A549 (cell line): ENCODE measurements around the gene SMAD3. TPM values are rescaled to one million over a fixed set of nuclear protein-coding genes. Genes with fewer than 3 reads are reported as not detected.

Source experiments
- BHLHE40 ChIP-seq: IDR thresholded peaks from 2 replicates; pipeline ENCODE4 v1.6.1; 2012; ENCODE audit warnings: low read depth, low read length, inconsistent platforms
- CBX2 ChIP-seq: fragments of 200-600 bp; sonication (generic); IDR thresholded peaks from 2 replicates; pipeline ENCODE4 v1.6.1; 2016; ENCODE audit warnings: low read depth, mild to moderate bottlenecking, borderline replicate concordance
- CBX8 ChIP-seq: fragments of 200-600 bp; sonication (generic); IDR thresholded peaks from 2 replicates; pipeline ENCODE4 v1.6.1; 2016
- CEBPB ChIP-seq, 2 experiments: fragments of >200 bp in 1 of 2; sonication (Bioruptor Twin) in 1 of 2; formaldehyde crosslinking in 1 of 2; IDR thresholded peaks; 2 replicates each; pipeline ENCODE4 v1.6.1; 2012 to 2016
- CHD2 ChIP-seq: fragments of 150-350 bp; IDR thresholded peaks from 2 replicates; pipeline ENCODE4 v1.6.1; 2014; ENCODE audit warnings: low read length; ENCODE audit not compliant: partially characterized antibody
- CHD4 ChIP-seq: fragments of 200-600 bp; sonication (generic); IDR thresholded peaks from 2 replicates; pipeline ENCODE4 v1.6.1; 2016; ENCODE audit warnings: antibody characterized with exemption, mild to moderate bottlenecking, borderline replicate concordance
- CTCF ChIP-seq: fragments of >200 bp; sonication (Bioruptor Twin); formaldehyde crosslinking; IDR thresholded peaks from 3 replicates; pipeline ENCODE4 v1.5.1; 2016
- E2F6 ChIP-seq: IDR thresholded peaks from 2 replicates; pipeline ENCODE4 v1.6.1; 2012; ENCODE audit warnings: low read depth, borderline replicate concordance
- EHMT2 ChIP-seq: fragments of 200-600 bp; sonication (generic); IDR thresholded peaks from 2 replicates; pipeline ENCODE4 v1.6.1; 2016; ENCODE audit warnings: antibody characterized with exemption, low read depth, mild to moderate bottlenecking, moderate library complexity
- FOSL2 ChIP-seq, 2 experiments: fragments of 450-650 bp in 1 of 2; fragments of >200 bp in 1 of 2; sonication (Bioruptor Twin) in 1 of 2; formaldehyde crosslinking; IDR thresholded peaks; 2 replicates each; pipeline versions ENCODE4 v1.5.0 to v1.6.1; 2016 to 2020; ENCODE audit warnings: mild to moderate bottlenecking in 1 of 2, moderate library complexity in 1 of 2
- FOXS1 ChIP-seq: fragments of 250-450 bp; sonication (Bioruptor Pico); IDR thresholded peaks from 2 replicates; pipeline ENCODE4 v1.5.0; 2020; ENCODE audit warnings: mild to moderate bottlenecking, moderate library complexity
- HDAC2 ChIP-seq: fragments of 200-600 bp; sonication (generic); IDR thresholded peaks from 2 replicates; pipeline ENCODE4 v1.6.1; 2016
- HOXA7 ChIP-seq: fragments of 250-450 bp; sonication (Bioruptor Pico); IDR thresholded peaks from 2 replicates; pipeline ENCODE4 v1.5.0; 2020; ENCODE audit warnings: mild to moderate bottlenecking, moderate library complexity
- HOXB13 ChIP-seq: fragments of 250-450 bp; sonication (Bioruptor Pico); IDR thresholded peaks from 2 replicates; pipeline ENCODE4 v1.5.0; 2020; ENCODE audit warnings: low read depth, mild to moderate bottlenecking, moderate library complexity
- HOXB5 ChIP-seq: fragments of 250-450 bp; sonication (Bioruptor Pico); IDR thresholded peaks from 2 replicates; pipeline ENCODE4 v1.5.0; 2020; ENCODE audit warnings: mild to moderate bottlenecking, moderate library complexity
- JUN ChIP-seq, 2 experiments: fragments of >200 bp; sonication (Bioruptor Twin); formaldehyde crosslinking; IDR thresholded peaks; 2 replicates in 1 of 2; 3 replicates in 1 of 2; pipeline ENCODE4 v1.6.1; 2016 to 2017
- JUNB ChIP-seq: fragments of >200 bp; sonication (Bioruptor Twin); formaldehyde crosslinking; IDR thresholded peaks from 2 replicates; pipeline ENCODE4 v1.6.1; 2016
- KDM1A ChIP-seq: fragments of 200-600 bp; sonication (generic); IDR thresholded peaks from 2 replicates; pipeline ENCODE4 v1.6.1; 2016; ENCODE audit warnings: low read depth, mild to moderate bottlenecking
- KDM5A ChIP-seq: fragments of 200-600 bp; sonication (generic); IDR thresholded peaks from 2 replicates; pipeline ENCODE4 v1.6.1; 2016; ENCODE audit warnings: antibody characterized with exemption, mild to moderate bottlenecking
- MAX ChIP-seq: IDR thresholded peaks from 2 replicates; pipeline ENCODE4 v1.6.1; 2012
- MAZ ChIP-seq: fragments of 150-350 bp; IDR thresholded peaks from 2 replicates; pipeline ENCODE4 v1.6.1; 2014; ENCODE audit warnings: antibody characterized with exemption, low read depth, low read length, borderline replicate concordance
- NR3C1 ChIP-seq: fragments of >200 bp; sonication (Bioruptor Twin); formaldehyde crosslinking; IDR thresholded peaks from 3 replicates; pipeline ENCODE4 v1.6.1; 2017
- PBX3 ChIP-seq: IDR thresholded peaks from 2 replicates; pipeline ENCODE4 v1.6.1; 2012
- PHF8 ChIP-seq: fragments of 200-600 bp; sonication (generic); IDR thresholded peaks from 2 replicates; pipeline ENCODE4 v1.6.1; 2016; ENCODE audit warnings: low read depth, mild to moderate bottlenecking, antibody characterized with exemption, moderate library complexity, borderline replicate concordance
- RARB ChIP-seq: fragments of 250-450 bp; sonication (Bioruptor Pico); IDR thresholded peaks from 2 replicates; pipeline ENCODE4 v1.8.0; 2021; ENCODE audit warnings: mild to moderate bottlenecking, moderate library complexity
- RCOR1 ChIP-seq: fragments of 150-350 bp; IDR thresholded peaks from 2 replicates; pipeline ENCODE4 v1.6.1; 2014; ENCODE audit warnings: antibody characterized with exemption, low read length, low read depth
- RFX5 ChIP-seq: fragments of 450-650 bp; IDR thresholded peaks from 2 replicates; pipeline ENCODE4 v1.7.1; 2014; ENCODE audit warnings: antibody characterized with exemption, mild to moderate bottlenecking, moderate library complexity
- RNF2 ChIP-seq: fragments of 200-600 bp; sonication (generic); IDR thresholded peaks from 2 replicates; pipeline ENCODE4 v1.6.1; 2016; ENCODE audit warnings: low read depth, mild to moderate bottlenecking, antibody characterized with exemption, moderate library complexity, borderline replicate concordance
- TFCP2L1 ChIP-seq: fragments of 250-450 bp; sonication (Bioruptor Pico); IDR thresholded peaks from 2 replicates; pipeline ENCODE4 v1.5.0; 2021; ENCODE audit warnings: mild to moderate bottlenecking
- USF2 ChIP-seq: fragments of 450-650 bp; IDR thresholded peaks from 2 replicates; pipeline ENCODE4 v1.6.1; 2014; ENCODE audit warnings: antibody characterized with exemption
- ZNF302 ChIP-seq: fragments of 250-450 bp; sonication (Bioruptor Pico); IDR thresholded peaks from 2 replicates; pipeline ENCODE4 v1.9.0; 2021; ENCODE audit warnings: inconsistent platforms, mild to moderate bottlenecking, moderate library complexity
- polyA plus RNA-seq, 4 experiments: library from polyadenylated mRNA; depleted of rRNA in 3 of 4; stranded (reverse); fragments of >200 nt; fragmentation: RNase III in 1 of 4; extraction: RNeasy Plus Mini Kit Qiagen cat#74134 plus additional on column Dnase treatment in 1 of 4; gene quantifications; 2 replicates in 3 of 4; 3 replicates in 1 of 4; pipeline ENCODE4 v1.2.3, GENCODE V29; 2011 to 2017

Gene SMAD3
- polyA plus RNA-seq, 2 of the 4 experiments (the other 2 are of a cell fraction), result 74.6 to 77.2 TPM

- no peak for TF ChIP-seq MAZ
- no peak for TF ChIP-seq KDM5A
- peak; percentile 66 for TF ChIP-seq BHLHE40
- no peak for TF ChIP-seq CTCF
- no peak for TF ChIP-seq CBX2
- TF ChIP-seq E2F6, result no peak
- TF ChIP-seq RARB (CRISPR knock-in tag), result peak; percentile 96
- no peak for TF ChIP-seq USF2
- TF ChIP-seq MAX, result peak; percentile 81
- no peak for TF ChIP-seq RNF2
- no peak for TF ChIP-seq ZNF302 (CRISPR knock-in tag)
- TF ChIP-seq HOXA7 (CRISPR knock-in tag), result 0 out of 2 replicates have a peak, but pooled peaks have one; percentile 5
- no peak for TF ChIP-seq TFCP2L1 (CRISPR knock-in tag)
- no peak for TF ChIP-seq RCOR1
- TF ChIP-seq FOSL2 (IDR thresholded peaks at IDR 0.05), result peak; percentile 86
- peak; percentile 96 for TF ChIP-seq FOSL2 (CRISPR knock-in tag; IDR thresholded peaks at IDR 0.05)
- peak; percentile 92 to 93 for TF ChIP-seq JUN (IDR thresholded peaks at IDR 0.05)
- TF ChIP-seq CEBPB (IDR thresholded peaks at IDR 0.05), result peak; percentile 70 to 82
- 0 out of 2 replicates have a peak, but pooled peaks have one; percentile 16 for TF ChIP-seq PBX3
- TF ChIP-seq RFX5, result no peak
- TF ChIP-seq NR3C1, result no peak
- no peak for TF ChIP-seq HOXB13
- TF ChIP-seq CBX8, result no peak
- no peak for TF ChIP-seq CHD2
- TF ChIP-seq EHMT2, result no peak
- no peak for TF ChIP-seq HOXB5
- TF ChIP-seq CHD4, result no peak
- TF ChIP-seq JUNB, result peak; percentile 96
- TF ChIP-seq PHF8, result no peak
- no peak for TF ChIP-seq KDM1A
- no peak for TF ChIP-seq HDAC2
- peak; percentile 9; the same call in 1 of the 2 replicates for TF ChIP-seq FOXS1 (CRISPR knock-in tag)
These were observed 84.8 kb downstream of the SMAD3 start (continued) for GRCh38 chr15:67150023-67150860.
